ENCODE measurements around the gene H1-8.

Gene H1-8

DNA sequence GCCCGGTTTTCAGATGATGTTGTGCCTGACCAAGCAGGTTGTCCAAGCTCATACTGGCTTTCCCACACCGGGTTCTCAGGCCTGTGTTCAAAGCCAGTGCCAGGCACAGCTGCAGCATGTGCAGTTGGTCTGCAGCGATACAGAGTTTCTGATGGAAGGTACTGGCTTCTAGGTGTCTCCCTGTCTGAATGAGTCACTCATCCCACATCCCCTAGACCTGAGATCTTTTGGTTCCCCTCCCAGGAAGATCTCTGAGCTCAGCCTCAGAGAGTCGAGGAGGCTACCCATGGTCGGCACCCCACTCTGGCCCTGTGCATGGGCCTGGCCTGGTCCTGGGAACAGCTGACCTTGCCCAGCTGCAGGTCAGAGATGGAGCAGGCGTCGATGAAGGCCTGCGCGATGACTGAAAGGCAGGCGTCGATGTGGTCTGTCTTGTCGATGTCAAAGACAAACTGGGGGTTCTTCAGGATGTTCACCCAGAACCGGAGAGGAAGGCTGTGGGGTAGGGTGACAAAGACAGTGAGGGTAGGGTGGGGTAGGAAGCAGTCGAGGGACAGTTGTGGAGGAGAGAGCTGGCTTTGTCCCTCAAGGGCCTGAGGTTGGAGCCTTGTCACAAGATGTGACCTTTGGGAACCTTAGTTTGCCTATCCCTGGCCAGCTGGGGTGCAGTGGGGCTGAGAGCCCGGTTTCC, 15.3 kb downstream of the H1-8 start:
- DNase-seq = no peak

GRCh38 chr3:129558772-129559564, 16.0 kb downstream of the H1-8 start:
- no peak for DNase-seq

DNA sequence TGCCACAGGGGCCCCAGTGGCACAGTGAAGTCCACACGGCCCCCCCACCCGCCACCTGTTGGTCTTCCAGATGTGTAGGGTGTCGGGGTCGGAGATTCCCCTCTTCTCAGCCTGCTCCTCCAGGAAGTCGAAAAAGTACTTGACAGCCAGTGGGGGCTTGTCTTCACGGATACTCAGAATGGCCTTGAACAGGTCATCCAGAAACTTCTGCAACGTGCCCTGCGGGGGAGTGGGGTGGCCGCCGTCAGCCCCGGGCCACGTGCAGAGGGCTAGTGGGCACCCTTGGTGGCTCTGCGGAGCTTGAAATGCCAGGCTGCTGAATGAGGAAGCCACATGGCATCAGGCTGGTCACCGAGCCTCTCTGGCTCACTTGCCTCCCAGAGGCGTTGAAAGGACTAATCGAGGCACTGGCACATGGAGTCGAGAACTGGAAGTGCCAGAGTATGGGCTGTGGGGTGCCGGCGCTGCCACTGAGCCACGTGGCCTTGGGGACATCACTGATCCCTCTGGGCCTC, 16.6 kb downstream of the H1-8 start:
- no peak for DNase-seq

GRCh38 chr3:129560269-129560787, 17.4 kb downstream of the H1-8 start:
- DNase-seq = no peak

- no peak for DNase-seq
Measured at GRCh38 chr3:129560911-129561594, 18.1 kb downstream of the H1-8 start.

- DNase-seq = no peak
Measured at GRCh38 chr3:129561619-129562248, 18.8 kb downstream of the H1-8 start.

DNA sequence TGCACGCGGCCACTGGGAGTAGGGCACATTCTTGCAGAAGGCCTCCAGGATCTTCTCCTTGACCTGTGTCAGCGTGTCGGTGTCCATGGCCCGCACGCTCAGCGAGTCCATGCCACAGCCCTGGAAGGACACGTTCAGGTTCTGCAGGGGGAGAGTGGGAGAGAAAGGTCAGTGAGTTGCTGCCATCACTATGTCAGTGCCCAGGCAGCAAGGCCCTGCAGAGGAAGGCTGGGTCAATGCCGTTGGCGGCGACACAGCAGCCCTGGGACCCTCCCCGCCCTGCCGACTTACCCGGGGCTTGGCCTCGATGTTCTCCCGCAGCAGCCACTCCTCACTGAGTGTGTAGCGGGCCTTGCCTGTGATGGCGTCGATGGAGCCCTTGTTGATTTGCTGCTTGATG, 19.8 kb downstream of the H1-8 start:
- DNase-seq = no peak

- no peak for DNase-seq
Measured at GRCh38 chr3:129563332-129563731, 20.4 kb downstream of the H1-8 start.

DNA sequence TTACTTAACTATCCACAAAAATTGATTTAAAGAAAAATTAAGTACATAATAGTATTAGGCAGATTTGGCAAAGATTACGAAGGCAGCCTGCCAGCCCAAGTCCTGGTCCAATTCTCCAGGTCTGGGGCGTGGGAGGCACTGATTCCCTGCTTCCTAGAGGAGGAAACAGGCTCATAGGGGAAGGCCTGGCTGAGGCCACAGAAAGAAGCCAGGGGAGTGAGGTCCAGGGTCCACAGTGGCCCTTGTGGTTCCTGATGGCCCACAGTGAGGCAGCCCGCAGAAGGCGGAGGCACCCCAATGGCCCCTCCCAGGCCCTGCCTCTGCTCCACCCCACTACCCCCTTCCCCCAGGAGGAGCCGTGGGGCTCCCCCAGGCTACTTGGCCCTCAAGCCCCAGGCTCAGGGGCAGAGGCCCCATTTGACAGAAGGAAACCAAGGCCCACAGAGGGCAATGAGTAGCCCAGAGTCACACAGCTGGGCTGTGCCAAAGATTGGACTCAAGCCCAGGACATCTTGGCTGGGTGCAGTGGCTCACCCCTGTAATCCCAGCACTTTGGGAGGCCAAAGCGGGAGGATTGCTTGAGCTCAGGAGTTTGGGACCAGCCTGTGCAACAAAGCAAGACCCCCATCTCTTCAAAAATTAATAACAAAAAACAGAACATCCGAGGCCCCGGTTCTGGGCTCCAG, 21.0 kb downstream of the H1-8 start:
- no peak for DNase-seq

DNA sequence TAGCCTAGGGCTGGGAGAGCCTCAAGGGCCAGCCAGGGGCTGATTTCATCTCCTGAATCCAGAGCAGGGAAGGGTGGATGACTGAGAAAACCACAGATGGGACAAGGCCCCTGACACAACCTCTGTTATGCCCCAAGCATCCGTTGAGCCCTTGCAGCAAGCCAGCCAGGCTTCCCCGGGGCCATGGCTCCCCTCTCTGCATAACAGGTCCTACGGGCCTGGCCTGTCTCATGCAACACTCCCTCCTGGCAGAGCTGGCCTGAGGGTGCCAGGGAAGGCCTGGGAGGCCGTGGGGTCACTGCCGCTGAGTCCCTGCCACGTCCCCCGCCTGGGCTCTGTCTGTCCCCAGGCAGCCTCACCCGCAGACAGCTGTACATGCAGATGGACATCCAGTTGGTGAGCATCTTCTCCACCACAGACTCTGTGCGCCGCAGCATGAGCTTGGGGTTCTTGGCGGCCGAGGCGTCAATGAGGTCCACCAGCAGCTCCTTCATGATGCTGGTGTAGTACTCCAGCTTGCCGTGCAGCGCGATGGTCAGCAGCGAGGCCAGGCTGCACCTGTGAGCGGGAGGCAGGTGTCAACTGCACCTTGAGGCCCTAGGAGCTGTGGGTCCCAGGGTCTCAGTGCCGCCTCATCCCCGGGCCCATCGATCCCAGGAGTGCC, 22.1 kb downstream of the H1-8 start:
- DNase-seq = no peak

GRCh38 chr3:129565902-129566301, 22.9 kb downstream of the H1-8 start:
- DNase-seq = no peak

- DNase-seq = no peak
Measured at GRCh38 chr3:129567176-129567705, 24.3 kb downstream of the H1-8 start.

GRCh38 chr3:129567939-129568338, 25.0 kb downstream of the H1-8 start:
- DNase-seq = no peak

DNA sequence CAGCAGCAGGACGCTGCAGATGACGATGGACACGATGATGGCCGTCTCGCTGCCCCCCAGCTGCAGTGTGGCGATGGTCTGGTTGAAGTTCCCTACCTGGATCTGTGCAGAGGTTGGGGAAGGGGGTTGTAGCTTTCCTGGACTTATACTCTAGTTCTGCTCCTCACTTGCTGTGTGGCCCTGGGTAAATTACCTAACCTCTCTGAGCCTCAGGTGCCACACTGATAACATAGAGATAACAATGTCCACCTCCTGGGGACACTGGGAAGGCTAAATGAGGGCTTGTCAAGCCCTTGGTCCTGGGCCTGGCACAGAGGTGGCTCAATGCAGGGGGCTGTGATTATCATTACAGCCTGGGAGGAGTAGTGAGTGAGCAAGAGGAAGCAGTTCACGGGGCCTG, 26.9 kb downstream of the H1-8 start:
- no peak for DNase-seq

GRCh38 chr3:129571605-129572547, 28.9 kb downstream of the H1-8 start:
- no peak for DNase-seq

DNA sequence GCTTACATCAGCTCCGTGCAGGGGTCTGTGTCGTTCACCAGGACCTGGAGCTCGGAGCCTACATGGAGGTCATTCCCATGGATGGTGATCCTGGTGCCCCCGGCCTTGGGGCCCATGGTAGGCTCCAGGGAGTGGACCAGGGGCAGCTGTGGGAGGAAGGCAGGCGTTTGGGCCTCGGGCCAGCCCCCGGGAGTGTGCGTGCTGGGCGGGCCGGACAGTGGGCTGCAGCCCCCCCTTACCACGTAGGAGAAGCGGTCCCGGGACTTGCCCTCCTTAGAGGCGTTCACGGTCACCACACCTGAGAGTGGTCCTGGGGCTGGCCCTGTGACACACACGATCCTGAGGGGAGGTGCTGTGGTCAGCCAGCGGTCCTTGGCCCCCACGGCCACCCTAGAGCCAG, 29.6 kb downstream of the H1-8 start:
- no peak for DNase-seq

- no peak for DNase-seq
Measured at GRCh38 chr3:129573493-129573892, 30.5 kb downstream of the H1-8 start.

DNA sequence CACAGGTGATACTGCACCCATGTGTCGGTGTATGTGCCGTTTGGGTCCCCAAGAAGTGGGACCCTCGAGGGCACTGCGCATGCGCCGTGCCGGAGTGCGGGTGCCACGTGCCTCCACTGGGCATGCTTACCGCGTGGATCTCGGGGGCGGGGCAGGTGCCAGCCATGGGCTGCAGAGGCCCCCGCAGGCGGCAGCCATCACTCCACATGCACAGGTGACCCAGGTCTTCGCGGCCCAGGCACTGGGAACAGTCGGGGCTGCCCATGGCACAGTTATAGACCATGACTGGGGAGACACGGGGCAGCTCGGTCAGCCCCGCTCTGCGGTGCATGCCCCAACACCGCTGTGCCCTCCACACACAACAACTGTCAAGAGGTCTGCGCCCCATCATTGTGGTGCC, 31.2 kb downstream of the H1-8 start:
- no peak for DNase-seq

GRCh38 chr3:129575233-129575996, 32.4 kb downstream of the H1-8 start:
- DNase-seq = no peak

GRCh38 chr3:129575997-129576384, 33.0 kb downstream of the H1-8 start:
- no peak for DNase-seq
